SK-N-DZ (cell line): ENCODE data around the gene P2RX3.
A peak's percentile ranks its signal among the peaks of the same experiment; 100 is the strongest.
"Not testable (repeated sequence)": the region's sequence is repeated elsewhere in the genome, so short reads cannot be mapped to it uniquely, and the experiment has no call there.

Source experiments
- DNase-seq: peaks from one replicate; pipeline ENCODE4 v3.0.0-alpha.2; 2015; ENCODE audit warnings: low spot score

The P2RX3 gene

GRCh38 chr11:57324154-57324885, 13.8 kb upstream of the P2RX3 start:
- DNase-seq = peak; percentile 78

- peak; percentile 98 for DNase-seq
Measured at GRCh38 chr11:57324886-57325734, 13.0 kb upstream of the P2RX3 start, which contains the start of gene TNKS1BP1. TNKS1BP1 (minus strand) TSS chr11:57324952; CDS start chr11:57321885, 3,067 bp downstream.

GRCh38 chr11:57325735-57326048, 12.5 kb upstream of the P2RX3 start:
- no peak for DNase-seq

- no peak for DNase-seq
Measured at GRCh38 chr11:57327721-57328120, 10.4 kb upstream of the P2RX3 start.

- DNase-seq = no peak
Measured at GRCh38 chr11:57330029-57330428, 8.1 kb upstream of the P2RX3 start.

- DNase-seq = no peak
Measured at GRCh38 chr11:57331720-57332119, 6.4 kb upstream of the P2RX3 start.

GRCh38 chr11:57332694-57333440, 5.3 kb upstream of the P2RX3 start:
- DNase-seq = no peak

GRCh38 chr11:57335023-57335342, 3.2 kb upstream of the P2RX3 start:
- no peak for DNase-seq

- peak; percentile 91 for DNase-seq
Measured at GRCh38 chr11:57335343-57336110, 2.6 kb upstream of the P2RX3 start, which contains the start of gene SSRP1. SSRP1 (minus strand) TSS chr11:57335892; CDS start chr11:57335121, 771 bp downstream.

- DNase-seq = no peak
Measured at GRCh38 chr11:57336111-57336666, 2.0 kb upstream of the P2RX3 start.

GRCh38 chr11:57336856-57337255, 1.3 kb upstream of the P2RX3 start:
- not testable (repeated sequence) for DNase-seq

- peak; percentile 30 for DNase-seq
Measured at GRCh38 chr11:57339328-57339727, 1.2 kb downstream of the P2RX3 start.

GRCh38 chr11:57340039-57340615, 2.0 kb downstream of the P2RX3 start:
- DNase-seq = peak; percentile 91

GRCh38 chr11:57341250-57341808, 3.2 kb downstream of the P2RX3 start:
- no peak for DNase-seq

GRCh38 chr11:57342702-57343101, 4.5 kb downstream of the P2RX3 start:
- no peak for DNase-seq

GRCh38 chr11:57343825-57344224, 5.7 kb downstream of the P2RX3 start:
- no peak for DNase-seq

- no peak for DNase-seq
Measured at GRCh38 chr11:57344826-57345225, 6.7 kb downstream of the P2RX3 start.

- peak; percentile 73 for DNase-seq
Measured at GRCh38 chr11:57345555-57346211, 7.5 kb downstream of the P2RX3 start.

GRCh38 chr11:57347336-57347735, 9.2 kb downstream of the P2RX3 start:
- no peak for DNase-seq

GRCh38 chr11:57348052-57348451, 9.9 kb downstream of the P2RX3 start:
- DNase-seq = no peak
